GM12878 (cell line): ENCODE data around the gene COX6B1. TPM values are rescaled to one million over a fixed set of nuclear protein-coding genes. Genes with fewer than 3 reads are reported as not detected.
"Not testable (repeated sequence)": the region's sequence is repeated elsewhere in the genome, so short reads cannot be mapped to it uniquely, and the experiment has no call there.

Experiments
- ATAC-seq: fragments of 200-7000 bp; cut with Tn5 transposase; 3 replicates; pipeline ENCODE4 v1.9.1; 2020; ENCODE audit warnings: mild to moderate bottlenecking, moderate library complexity
- BruUV-seq: library from RNA; stranded (reverse); fragments of 400-500 nt; replicated peaks from 2 replicates; lab custom pipeline; 2021; lab: Mats Ljungman, UMichigan
- CTCF ChIA-PET: fragments of 300-600 bp; sonication (Branson Sonifier 250); formaldehyde crosslinking; extraction: SDS; loops from one replicate; lab custom pipeline; 2021; ENCODE audit warnings: inconsistent platforms; lab: Yijun Ruan, JAX
- POLR2A ChIA-PET: fragments of 350-600 bp; formaldehyde crosslinking; extraction: SDS; loops from one replicate; lab custom pipeline; 2021; ENCODE audit warnings: inconsistent platforms; lab: Charles Lee
- RAD21 ChIA-PET: fragments of 300-600 bp; sonication (Branson Sonifier 250); formaldehyde crosslinking; loops from one replicate; lab custom pipeline; 2023; ENCODE audit warnings: antibody characterized with exemption; ENCODE audit not compliant: unreplicated experiment; lab: Charles Lee
- SMC1A ChIA-PET: fragments of 300-600 bp; sonication (Branson Sonifier 250); formaldehyde crosslinking; loops from one replicate; lab custom pipeline; 2023; ENCODE audit not compliant: unreplicated experiment, uncharacterized antibody; lab: Charles Lee
- DNase-seq: peaks from one replicate; pipeline ENCODE4 v3.0.0-alpha.2; 2011; ENCODE audit warnings: low read depth, low spot score
- FAIRE-seq: peaks from 3 replicates; lab custom pipeline; 2011; peaks lifted over from hg19 to GRCh38; lab: Jason Lieb, UNC
- H2AFZ ChIP-seq: 2 replicates; pipeline ENCODE4 v1.6.0; 2011; ENCODE audit warnings: low read depth, low read length, control low read depth; ENCODE audit not compliant: control insufficient read depth
- H3K27ac ChIP-seq: 2 replicates; pipeline ENCODE4 v1.5.1; 2011; ENCODE audit warnings: control low read depth; ENCODE audit not compliant: control insufficient read depth, insufficient read depth
- H3K27me3 ChIP-seq, 2 experiments: replicated peaks in 1 of 2; 2 replicates each; pipeline versions ENCODE4 v1.6.0 to v1.6.1; 2011; ENCODE audit warnings: low read length in 1 of 2; ENCODE audit not compliant: control insufficient read depth in 2 of 2, insufficient read depth in 2 of 2
- H3K36me3 ChIP-seq, 2 experiments: 2 replicates each; pipeline ENCODE4 v1.5.1; 2011; ENCODE audit warnings: low read length in 1 of 2; ENCODE audit not compliant: control insufficient read depth in 2 of 2, insufficient read depth in 2 of 2
- H3K4me1 ChIP-seq: 2 replicates; pipeline ENCODE4 v1.6.1; 2011; ENCODE audit warnings: mild to moderate bottlenecking, low read length, moderate library complexity, mixed read lengths; ENCODE audit not compliant: control insufficient read depth, insufficient read depth
- H3K4me2 ChIP-seq: 2 replicates; pipeline ENCODE4 v1.6.0; 2011; ENCODE audit warnings: control low read depth; ENCODE audit not compliant: control insufficient read depth, insufficient read depth
- H3K4me3 ChIP-seq: fragments of 200-600 bp; sonication (generic); 2 replicates; pipeline ENCODE4 v1.5.1; 2016
- H3K79me2 ChIP-seq: 2 replicates; pipeline ENCODE4 v1.6.0; 2011; ENCODE audit warnings: low read length; ENCODE audit not compliant: control insufficient read depth, insufficient read depth
- H3K9ac ChIP-seq: 2 replicates; pipeline ENCODE4 v1.8.0; 2011; ENCODE audit warnings: low read length, control low read depth, mixed read lengths; ENCODE audit not compliant: control insufficient read depth, insufficient read depth
- H3K9me3 ChIP-seq: replicated peaks from 3 replicates; pipeline ENCODE4 v1.5.1; 2011; ENCODE audit warnings: mild to moderate bottlenecking, low read length; ENCODE audit not compliant: control insufficient read depth, insufficient read depth
- H4K20me1 ChIP-seq: 2 replicates; pipeline ENCODE4 v1.6.0; 2011; ENCODE audit not compliant: control insufficient read depth, insufficient read depth
- ASH2L ChIP-seq: fragments of 300-600, 200-600 bp; sonication (generic); IDR thresholded peaks from 2 replicates; pipeline ENCODE4 v1.6.1; 2017; ENCODE audit warnings: low read depth, mild to moderate bottlenecking, borderline replicate concordance
- RBBP5 ChIP-seq: fragments of 200-600 bp; sonication (generic); conservative IDR thresholded peaks from 2 replicates; pipeline ENCODE4 v1.6.1; 2016
- YBX1 ChIP-seq: fragments of 450-650 bp; IDR thresholded peaks from 2 replicates; pipeline ENCODE4 v1.6.1; 2016; ENCODE audit warnings: antibody characterized with exemption
- WGBS: methylation state at CpG from one replicate; pipeline ENCODE4 v1.1.6; 2016; ENCODE audit warnings: low lambda C conversion rate; ENCODE audit not compliant: insufficient replicate concordance, insufficient coverage; ENCODE audit errors: missing lambda C conversion rate; 5-methylcytosine and 5-hydroxymethylcytosine counted together
- in situ Hi-C: fragments of 300-500 bp; cut with MboI; formaldehyde crosslinking; loops from 9 replicates; pipeline ENCODE4 v1.14.3; 2018; ENCODE audit warnings: mixed read lengths
- intact Hi-C: fragments of 100-400 bp; cut with micrococcal nuclease; formaldehyde crosslinking; loops from one replicate; pipeline ENCODE4 v1.14.2; 2022; ENCODE audit not compliant: unreplicated experiment
- polyA plus RNA-seq, 11 experiments: library from polyadenylated mRNA; depleted of rRNA in 4 of 11; unstranded in 6 of 11; stranded (reverse) in 5 of 11; fragments of >200 nt; fragmentation: Nextera tagmentation in 4 of 11; fragmentation: Illumina TruSeq in 1 of 11; extraction: Ambion mirVana in 4 of 11; extraction: Trizol in 1 of 11; gene quantifications; 1 replicate in 1 of 11; 2 replicates in 10 of 11; pipeline versions ENCODE4 v1.2.1 to v1.2.3, GENCODE V29; 2011 to 2016; ENCODE audit warnings: inconsistent platforms in 2 of 11, missing spikeins in 2 of 11, low read depth in 1 of 11
- total RNA-seq, 4 experiments: library from RNA; depleted of rRNA in 3 of 4; stranded (reverse); fragments of >200 nt in 3 of 4; fragmentation: Illumina TruSeq in 1 of 4; extraction: Trizol in 1 of 4; gene quantifications; 2 replicates each; pipeline versions ENCODE4 v1.2.1 to v1.2.3, GENCODE V29; 2013 to 2021
- TF ChIP-seq, protein P1 (sequence below): fragments of 450-650 bp; IDR thresholded peaks from 2 replicates; pipeline ENCODE4 v1.6.1; 2014; ENCODE audit warnings: mild to moderate bottlenecking
- TF ChIP-seq, protein P2 (sequence below): IDR thresholded peaks from 2 replicates; pipeline ENCODE4 v1.6.1; 2011; ENCODE audit warnings: low read depth, low read length, improper control_type of control experiment, borderline replicate concordance
- TF ChIP-seq, protein P3 (sequence below): fragments of 450-650 bp; IDR thresholded peaks from 2 replicates; pipeline ENCODE4 v1.6.1; 2017; ENCODE audit warnings: borderline replicate concordance

COX6B1 gene
- total and polyA plus RNA-seq, 10 of the 15 experiments (the other 5 are each of a cell fraction or from before 2014, with no cell fraction given): 500 to 1,700 (median 862) TPM

DNA sequence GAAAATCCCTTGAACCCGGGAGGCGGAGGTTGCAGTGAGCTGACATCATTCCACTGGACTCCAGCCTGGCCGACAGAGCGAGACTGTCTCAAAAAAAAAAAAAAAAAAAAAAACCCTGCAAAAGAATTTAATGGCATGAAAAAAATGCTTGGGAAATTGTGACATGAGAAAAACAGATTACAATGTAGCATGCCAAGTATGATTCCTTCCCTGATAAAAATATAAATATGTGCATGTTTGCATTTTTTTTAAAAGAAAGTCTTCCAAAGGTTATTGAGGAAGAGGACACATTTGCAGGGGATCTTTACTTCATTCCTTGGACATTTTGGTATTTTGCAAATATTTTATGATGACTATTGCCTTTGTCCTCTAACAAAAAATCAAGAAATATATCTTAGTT, 41.7 kb downstream of the COX6B1 start:
- CTCF ChIA-PET: no interaction called here
- FAIRE-seq (no peak), ATAC-seq (no peak), DNase-seq (no peak)
- no peaks in the 10 kb centered on the region for H3K9me3 ChIP-seq
- TF ChIP-seq ASH2L: no peak
- TF ChIP-seq, protein P1, sequence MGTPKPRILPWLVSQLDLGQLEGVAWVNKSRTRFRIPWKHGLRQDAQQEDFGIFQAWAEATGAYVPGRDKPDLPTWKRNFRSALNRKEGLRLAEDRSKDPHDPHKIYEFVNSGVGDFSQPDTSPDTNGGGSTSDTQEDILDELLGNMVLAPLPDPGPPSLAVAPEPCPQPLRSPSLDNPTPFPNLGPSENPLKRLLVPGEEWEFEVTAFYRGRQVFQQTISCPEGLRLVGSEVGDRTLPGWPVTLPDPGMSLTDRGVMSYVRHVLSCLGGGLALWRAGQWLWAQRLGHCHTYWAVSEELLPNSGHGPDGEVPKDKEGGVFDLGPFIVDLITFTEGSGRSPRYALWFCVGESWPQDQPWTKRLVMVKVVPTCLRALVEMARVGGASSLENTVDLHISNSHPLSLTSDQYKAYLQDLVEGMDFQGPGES: no peak
- TF ChIP-seq, protein P2, sequence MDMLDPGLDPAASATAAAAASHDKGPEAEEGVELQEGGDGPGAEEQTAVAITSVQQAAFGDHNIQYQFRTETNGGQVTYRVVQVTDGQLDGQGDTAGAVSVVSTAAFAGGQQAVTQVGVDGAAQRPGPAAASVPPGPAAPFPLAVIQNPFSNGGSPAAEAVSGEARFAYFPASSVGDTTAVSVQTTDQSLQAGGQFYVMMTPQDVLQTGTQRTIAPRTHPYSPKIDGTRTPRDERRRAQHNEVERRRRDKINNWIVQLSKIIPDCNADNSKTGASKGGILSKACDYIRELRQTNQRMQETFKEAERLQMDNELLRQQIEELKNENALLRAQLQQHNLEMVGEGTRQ: no peak
- no peak for TF ChIP-seq YBX1
- TF ChIP-seq, protein P3, sequence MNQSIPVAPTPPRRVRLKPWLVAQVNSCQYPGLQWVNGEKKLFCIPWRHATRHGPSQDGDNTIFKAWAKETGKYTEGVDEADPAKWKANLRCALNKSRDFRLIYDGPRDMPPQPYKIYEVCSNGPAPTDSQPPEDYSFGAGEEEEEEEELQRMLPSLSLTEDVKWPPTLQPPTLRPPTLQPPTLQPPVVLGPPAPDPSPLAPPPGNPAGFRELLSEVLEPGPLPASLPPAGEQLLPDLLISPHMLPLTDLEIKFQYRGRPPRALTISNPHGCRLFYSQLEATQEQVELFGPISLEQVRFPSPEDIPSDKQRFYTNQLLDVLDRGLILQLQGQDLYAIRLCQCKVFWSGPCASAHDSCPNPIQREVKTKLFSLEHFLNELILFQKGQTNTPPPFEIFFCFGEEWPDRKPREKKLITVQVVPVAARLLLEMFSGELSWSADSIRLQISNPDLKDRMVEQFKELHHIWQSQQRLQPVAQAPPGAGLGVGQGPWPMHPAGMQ: no peak
- no peak for TF ChIP-seq RBBP5
- no peak overlapping the region for H2AFZ ChIP-seq
- BruUV-seq: no TSS peak
- no peak overlapping the region for H3K4me3 ChIP-seq
- in situ Hi-C loops: no loop called here
- no peaks in the 10 kb centered on the region for H3K36me3 ChIP-seq
- H3K4me1 ChIP-seq: peaks cover 6% of the 10 kb centered on the region
- POLR2A ChIA-PET: interaction anchor here (0.6 kb wide), 1 partner anchor 208 kb away, joined by 4 read pairs; no protein-coding TSS in a partner anchor
- intact Hi-C loops: loop anchor here (5.0 kb wide), 1 partner anchor 192 kb away; no protein-coding TSS in a partner anchor
- H4K20me1 ChIP-seq: no peaks in the 10 kb centered on the region
- H3K79me2 ChIP-seq: no peaks in the 10 kb centered on the region
- H3K4me2 ChIP-seq: no peak overlapping the region
- no peaks in the 10 kb centered on the region for H3K27me3 ChIP-seq
- SMC1A ChIA-PET: interaction anchor here (1.5 kb wide), 1 partner anchor 189 kb away, joined by 3 read pairs; no protein-coding TSS in a partner anchor
- no peak overlapping the region for H3K9ac ChIP-seq
- no peak overlapping the region for H3K27ac ChIP-seq
- whole genome bisulfite sequencing: 92% methylated on average over 2 of the region's 4 CpGs
- RAD21 ChIA-PET: interaction anchor here (1.2 to 1.4 kb wide), 2 partner anchors 24 to 191 kb away, joined by 3 read pairs; no protein-coding TSS in a partner anchor

DNA sequence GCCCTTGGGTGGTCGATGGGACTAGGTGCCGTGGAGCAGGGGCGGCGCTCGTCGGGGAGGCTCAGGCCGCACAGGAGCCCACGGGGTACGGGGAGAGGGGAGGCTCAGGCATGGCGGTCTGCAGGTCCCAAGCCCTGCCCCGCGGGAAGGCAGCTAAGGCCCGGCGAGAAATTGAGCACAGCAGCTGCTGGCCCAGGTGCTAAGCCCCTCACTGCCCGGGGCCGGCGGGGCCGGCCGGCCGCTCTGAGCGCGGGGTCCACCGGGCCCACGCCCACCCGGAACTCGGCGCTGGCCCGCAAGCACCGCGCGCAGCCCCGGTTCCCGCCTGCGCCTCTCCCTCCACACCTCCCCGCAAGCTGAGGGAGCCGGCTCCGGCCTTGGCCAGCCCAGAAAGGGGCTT, 43.0 kb downstream of the COX6B1 start:
- ATAC-seq: not testable (repeated sequence)
- POLR2A ChIA-PET: interaction anchor here (2.0 kb wide), 1 partner anchor 22 kb away, joined by 4 read pairs; no protein-coding TSS in a partner anchor

More for the DNA sequence above, 43.0 kb downstream of the COX6B1 start:
- in situ Hi-C loops, H3K9ac ChIP-seq, H3K36me3 ChIP-seq, H3K4me1 ChIP-seq, H3K27me3 ChIP-seq, H2AFZ ChIP-seq, DNase-seq, H3K79me2 ChIP-seq, H3K4me2 ChIP-seq, FAIRE-seq, H3K27ac ChIP-seq, H3K4me3 ChIP-seq, H3K9me3 ChIP-seq, BruUV-seq, H4K20me1 ChIP-seq: not testable (repeated sequence)
- RAD21 ChIA-PET: interaction anchor here (2.2 kb wide), 1 partner anchor 57 kb away, joined by 6 read pairs; the partner anchor contains the start of gene LIN37
- CTCF ChIA-PET: interaction anchor here (0.8 kb wide), 1 partner anchor 168 kb away, joined by 3 read pairs; no protein-coding TSS in a partner anchor
- 77% methylated on average over 19 of the region's 37 CpGs for WGBS
- intact Hi-C loops: loop anchor here (5.0 kb wide), 1 partner anchor 191 kb away; no protein-coding TSS in a partner anchor
- SMC1A ChIA-PET: interaction anchor here (1.5 kb wide), 1 partner anchor 188 kb away, joined by 3 read pairs; no protein-coding TSS in a partner anchor
